H9 (cell line): ENCODE measurements around the gene FYN. TPM values are rescaled to one million over a fixed set of nuclear protein-coding genes. Genes with fewer than 3 reads are reported as not detected.

Experiments used
- DNase-seq: peaks from one replicate; pipeline ENCODE4 v3.0.0-alpha.2; 2017
- H2AFZ ChIP-seq: one replicate; pipeline ENCODE4 v1.6.1; 2013; ENCODE audit warnings: mild to moderate bottlenecking, low read length, control low read depth, moderate library complexity
- H2AK5ac ChIP-seq: 2 replicates; pipeline ENCODE4 v1.6.1; 2013; ENCODE audit warnings: low read length, control low read depth, mixed read lengths; ENCODE audit not compliant: insufficient read length
- H2BK120ac ChIP-seq: one replicate; pipeline ENCODE4 v1.6.1; 2013; ENCODE audit warnings: low read depth, mild to moderate bottlenecking, low read length, control low read depth, inconsistent platforms; ENCODE audit not compliant: poor library complexity, severe bottlenecking
- H2BK12ac ChIP-seq: 2 replicates; pipeline ENCODE4 v1.6.1; 2013; ENCODE audit warnings: low read length, control low read depth, mixed read lengths, low read depth; ENCODE audit not compliant: insufficient read length
- H2BK15ac ChIP-seq: 2 replicates; pipeline ENCODE4 v1.6.1; 2013; ENCODE audit warnings: low read depth, low read length, control low read depth
- H2BK20ac ChIP-seq: one replicate; pipeline ENCODE4 v1.6.1; 2013; ENCODE audit warnings: low read depth, mild to moderate bottlenecking, low read length, control low read depth, inconsistent platforms; ENCODE audit not compliant: poor library complexity, severe bottlenecking
- H2BK5ac ChIP-seq: 2 replicates; pipeline ENCODE4 v1.6.1; 2013; ENCODE audit warnings: low read length, control low read depth, mixed read lengths; ENCODE audit not compliant: insufficient read length
- H3K14ac ChIP-seq: 2 replicates; pipeline ENCODE4 v1.6.1; 2013; ENCODE audit warnings: low read length, control low read depth; ENCODE audit not compliant: insufficient read depth
- H3K18ac ChIP-seq: 2 replicates; pipeline ENCODE4 v1.6.1; 2013; ENCODE audit warnings: low read depth, mild to moderate bottlenecking, mixed read lengths, low read length, control low read depth; ENCODE audit not compliant: insufficient read length
- H3K23ac ChIP-seq: 2 replicates; pipeline ENCODE4 v1.6.1; 2013; ENCODE audit warnings: low read length, control low read depth, mixed read lengths, low read depth; ENCODE audit not compliant: insufficient read length
- H3K23me2 ChIP-seq: 2 replicates; pipeline ENCODE4 v1.6.1; 2013; ENCODE audit warnings: low read depth, mild to moderate bottlenecking, mixed read lengths, low read length, control low read depth; ENCODE audit not compliant: insufficient read length, poor library complexity, severe bottlenecking
- H3K27ac ChIP-seq: 2 replicates; pipeline ENCODE4 v1.5.1; 2013; ENCODE audit warnings: low read length, control low read depth, mixed read lengths, low read depth; ENCODE audit not compliant: insufficient read length
- H3K27me3 ChIP-seq: 2 replicates; pipeline ENCODE4 v1.6.1; 2013; ENCODE audit warnings: low read length, control low read depth, inconsistent platforms; ENCODE audit not compliant: insufficient read depth
- H3K4ac ChIP-seq: 2 replicates; pipeline ENCODE4 v1.6.1; 2013; ENCODE audit warnings: low read depth, mild to moderate bottlenecking, control low read depth, inconsistent platforms, low read length, moderate library complexity
- H3K4me1 ChIP-seq: 2 replicates; pipeline ENCODE4 v1.6.1; 2013; ENCODE audit warnings: low read length, control low read depth, inconsistent platforms; ENCODE audit not compliant: insufficient read depth
- H3K4me2 ChIP-seq: 2 replicates; pipeline ENCODE4 v1.6.1; 2013; ENCODE audit warnings: low read length, control low read depth, mixed read lengths; ENCODE audit not compliant: insufficient read length, insufficient read depth
- H3K56ac ChIP-seq: 2 replicates; pipeline ENCODE4 v1.6.1; 2013; ENCODE audit warnings: low read depth, mild to moderate bottlenecking, mixed read lengths, low read length, control low read depth; ENCODE audit not compliant: insufficient read length
- H3K79me1 ChIP-seq: 2 replicates; pipeline ENCODE4 v1.6.1; 2013; ENCODE audit warnings: low read depth, mild to moderate bottlenecking, moderate library complexity, low read length, control low read depth, inconsistent platforms; ENCODE audit not compliant: insufficient read depth, poor library complexity, severe bottlenecking
- H3K79me2 ChIP-seq: 2 replicates; pipeline ENCODE4 v1.6.1; 2013; ENCODE audit warnings: low read length, control low read depth, inconsistent platforms; ENCODE audit not compliant: insufficient read depth
- H3K9ac ChIP-seq: 2 replicates; pipeline ENCODE4 v1.6.1; 2013; ENCODE audit warnings: low read length, control low read depth, mixed read lengths; ENCODE audit not compliant: insufficient read length; ENCODE audit errors: extremely low read depth
- H3K9me3 ChIP-seq: one replicate; pipeline ENCODE4 v1.6.1; 2013; ENCODE audit warnings: low read depth, low read length, inconsistent platforms; ENCODE audit not compliant: control insufficient read depth
- H3T11ph ChIP-seq: one replicate; pipeline ENCODE4 v1.6.1; 2013; ENCODE audit warnings: mild to moderate bottlenecking, low read length, control low read depth, inconsistent platforms
- H4K20me1 ChIP-seq: one replicate; pipeline ENCODE4 v1.6.1; 2013; ENCODE audit not compliant: control insufficient read depth, insufficient read length, insufficient read depth
- H4K5ac ChIP-seq: 2 replicates; pipeline ENCODE4 v1.6.1; 2013; ENCODE audit warnings: low read depth, mild to moderate bottlenecking, mixed read lengths, low read length, control low read depth; ENCODE audit not compliant: insufficient read length
- H4K8ac ChIP-seq: replicated peaks from 2 replicates; pipeline ENCODE4 v1.6.1; 2013; ENCODE audit warnings: low read length, control low read depth, mixed read lengths, low read depth; ENCODE audit not compliant: insufficient read length
- H4K91ac ChIP-seq: 2 replicates; pipeline ENCODE4 v1.6.1; 2013; ENCODE audit warnings: low read depth, mild to moderate bottlenecking, moderate library complexity, mixed read lengths, low read length, control low read depth; ENCODE audit not compliant: insufficient read length
- H3K27ac Mint-ChIP-seq, 3 experiments: 2 replicates in 2 of 3; 3 replicates in 1 of 3; pipeline ENCODE4 v1.8.0; 2020 to 2021; ENCODE audit warnings: mixed read lengths in 3 of 3, mild to moderate bottlenecking in 1 of 3, moderate library complexity in 1 of 3
- H3K27me3 Mint-ChIP-seq: 2 replicates; pipeline ENCODE4 v1.8.0; 2021; ENCODE audit warnings: low read depth, mild to moderate bottlenecking, moderate library complexity, mixed read lengths
- H3K36me3 Mint-ChIP-seq, 3 experiments: 2 replicates in 2 of 3; 3 replicates in 1 of 3; pipeline ENCODE4 v1.8.0; 2020 to 2021; ENCODE audit warnings: low read depth in 3 of 3, mixed read lengths in 3 of 3; ENCODE audit not compliant: insufficient read depth in 1 of 3
- H3K4me1 Mint-ChIP-seq, 2 experiments: 2 replicates each; pipeline ENCODE4 v1.8.0; 2020; ENCODE audit warnings: mixed read lengths in 2 of 2
- H3K4me3 Mint-ChIP-seq, 2 experiments: 2 replicates in 1 of 2; 3 replicates in 1 of 2; pipeline ENCODE4 v1.8.0; 2020 to 2021; ENCODE audit warnings: mild to moderate bottlenecking in 2 of 2, mixed read lengths in 2 of 2, moderate library complexity in 1 of 2
- H3K9me3 Mint-ChIP-seq, 2 experiments: 2 replicates in 1 of 2; 3 replicates in 1 of 2; pipeline ENCODE4 v1.8.0; 2020; ENCODE audit warnings: mild to moderate bottlenecking in 2 of 2, mixed read lengths in 2 of 2, moderate library complexity in 1 of 2
- CTCF ChIP-seq: fragments of 200-600 bp; sonication (generic); conservative IDR thresholded peaks from 3 replicates; pipeline ENCODE4 v1.8.0; 2021; ENCODE audit warnings: antibody characterized with exemption, mild to moderate bottlenecking
- WGBS: extraction: QIAGEN DNeasy Blood & Tissue Kit; methylation state at CpG from one replicate; pipeline ENCODE4 v1.1.7; 2013; ENCODE audit warnings: missing lambda C conversion rate, low lambda C conversion rate, mixed read lengths; ENCODE audit not compliant: insufficient read length; ENCODE audit errors: extremely low coverage; 5-methylcytosine and 5-hydroxymethylcytosine counted together
- total RNA-seq: library from RNA; stranded (reverse); gene quantifications from 2 replicates; pipeline ENCODE4 v1.2.1, GENCODE V29; 2021

Gene FYN
- total RNA-seq, 1 experiment from 2014 or later: 64.8 TPM

GRCh38 chr6:111747396-111747795 lies 125.9 kb downstream of the FYN start:
- H3K4me2 ChIP-seq: no peak overlapping the region
- H3K18ac ChIP-seq: no peak overlapping the region
- no peak overlapping the region for H2AK5ac ChIP-seq
- H3K9ac ChIP-seq: no peak overlapping the region
- H3K36me3 Mint-ChIP-seq: peaks cover 2 to 6% (median 5%) of the 10 kb centered on the region in 3 experiments; a peak in 3 of 7 replicates
- H4K5ac ChIP-seq: no peak overlapping the region
- no peak overlapping the region for H2BK120ac ChIP-seq
- H2BK12ac ChIP-seq: no peak overlapping the region
- no peak overlapping the region for H3K56ac ChIP-seq
- H3K9me3 Mint-ChIP-seq: no peaks in the 10 kb centered on the region
- no peaks in the 10 kb centered on the region for H3K27me3 ChIP-seq
- no peak overlapping the region for H3K4me3 Mint-ChIP-seq
- H2BK15ac ChIP-seq: no peak overlapping the region
- H4K20me1 ChIP-seq: no peaks in the 10 kb centered on the region
- H3K4me1 ChIP-seq: peaks cover 24% of the 10 kb centered on the region
- no peak for DNase-seq
- no peak overlapping the region for H4K8ac ChIP-seq
- H3K27ac ChIP-seq: no peak overlapping the region
- WGBS: no CpG with 5 or more reads among the region's 6 CpGs
- peak overlapping the region in 1 of 3 experiments; percentile 60; a peak in 2 of 7 replicates for H3K27ac Mint-ChIP-seq
- H3K4me1 Mint-ChIP-seq: peaks cover 49 to 56% of the 10 kb centered on the region in 2 experiments
- no peak overlapping the region for H4K91ac ChIP-seq
- no peak overlapping the region for H2AFZ ChIP-seq
- H3K4ac ChIP-seq: no peak overlapping the region
- no peaks in the 10 kb centered on the region for H3K27me3 Mint-ChIP-seq
- no peaks in the 10 kb centered on the region for H3K9me3 ChIP-seq
- TF ChIP-seq CTCF: no peak
- H2BK5ac ChIP-seq: no peak overlapping the region
- no peaks in the 10 kb centered on the region for H3K79me1 ChIP-seq
- H2BK20ac ChIP-seq: no peak overlapping the region
- no peaks in the 10 kb centered on the region for H3K79me2 ChIP-seq
- no peaks in the 10 kb centered on the region for H3K23me2 ChIP-seq
- H3T11ph ChIP-seq: no peak overlapping the region
- H3K23ac ChIP-seq: no peak overlapping the region
- no peak overlapping the region for H3K14ac ChIP-seq
